NCI-H187 (cell line): ENCODE measurements around the gene DDC.

ENCODE experiments used
- DNase-seq, 2 experiments: peaks; one replicate each; lab custom pipeline; 2025; lab: John Stamatoyannopoulos, UW

DDC gene, protein sequence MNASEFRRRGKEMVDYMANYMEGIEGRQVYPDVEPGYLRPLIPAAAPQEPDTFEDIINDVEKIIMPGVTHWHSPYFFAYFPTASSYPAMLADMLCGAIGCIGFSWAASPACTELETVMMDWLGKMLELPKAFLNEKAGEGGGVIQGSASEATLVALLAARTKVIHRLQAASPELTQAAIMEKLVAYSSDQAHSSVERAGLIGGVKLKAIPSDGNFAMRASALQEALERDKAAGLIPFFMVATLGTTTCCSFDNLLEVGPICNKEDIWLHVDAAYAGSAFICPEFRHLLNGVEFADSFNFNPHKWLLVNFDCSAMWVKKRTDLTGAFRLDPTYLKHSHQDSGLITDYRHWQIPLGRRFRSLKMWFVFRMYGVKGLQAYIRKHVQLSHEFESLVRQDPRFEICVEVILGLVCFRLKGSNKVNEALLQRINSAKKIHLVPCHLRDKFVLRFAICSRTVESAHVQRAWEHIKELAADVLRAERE

DNA sequence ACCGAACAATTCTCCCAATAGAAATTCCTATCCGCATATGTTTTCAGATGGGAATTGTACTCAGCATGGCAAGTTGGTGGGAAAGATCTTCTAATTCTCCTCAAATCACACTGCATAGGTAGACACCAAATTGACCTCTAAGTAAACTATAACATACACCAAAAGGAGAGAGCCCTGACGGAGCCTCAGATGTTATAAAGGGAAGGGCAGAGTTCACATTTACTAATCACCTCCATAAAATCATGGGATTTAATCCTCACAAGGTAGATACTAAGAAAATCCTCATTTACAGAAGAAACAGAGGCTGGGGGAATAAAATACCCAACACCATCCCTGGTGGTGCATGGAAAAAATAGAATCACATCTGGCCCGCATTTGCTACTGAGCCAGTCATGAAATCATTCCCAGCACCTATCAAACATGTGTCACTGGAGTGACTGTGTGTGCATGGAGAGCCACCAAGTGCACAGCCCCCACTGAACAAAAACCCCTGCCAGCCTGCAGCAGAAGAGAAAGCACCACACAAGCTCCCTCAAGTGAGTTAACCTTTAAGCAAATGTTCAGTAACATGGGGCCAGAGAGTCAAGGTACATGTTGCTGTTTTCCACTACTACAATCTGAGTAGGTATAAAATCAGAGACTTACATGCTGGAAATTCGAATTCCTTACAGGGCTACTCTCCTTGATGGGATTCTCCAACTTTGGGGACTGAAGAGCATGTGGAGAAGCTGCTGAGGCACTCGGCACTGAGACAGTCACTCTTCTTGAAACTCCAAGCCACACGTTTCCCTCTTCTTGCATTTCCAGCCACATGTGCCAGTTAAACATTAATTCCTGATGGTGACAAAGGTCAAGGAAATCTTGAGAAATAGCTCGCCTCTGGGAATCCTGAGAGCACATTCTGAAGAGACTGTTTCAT lies at the start of gene DDC:
DDC (minus strand) TSS at position 766 of the 919 bp plus-strand sequence. CDS start 21,320 bp downstream, outside the sequence.
- DNase-seq, result no peak

GRCh38 chr7:50613473-50613872 lies 48.3 kb upstream of the DDC start:
- DNase-seq, result no peak

DNA sequence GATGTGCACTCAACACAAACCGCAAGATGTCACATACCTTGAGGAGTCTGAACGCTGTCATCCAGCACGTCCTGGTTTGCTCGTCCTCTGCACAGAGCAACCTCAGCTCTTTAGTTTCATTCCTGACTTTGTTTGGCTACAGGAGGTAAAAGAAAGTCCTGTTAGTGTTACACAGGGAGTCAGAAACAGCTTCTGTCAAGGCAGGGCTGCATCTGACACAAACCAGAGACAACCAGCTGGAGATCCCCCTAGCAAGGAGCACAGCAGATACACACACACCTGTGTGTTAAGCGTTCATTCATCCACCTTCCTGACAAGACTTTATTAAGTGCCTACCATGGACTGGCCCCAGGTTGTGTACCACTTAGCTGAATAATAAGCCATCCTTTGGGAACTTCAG lies 47.5 kb upstream of the DDC start:
- no peak for DNase-seq

DNA sequence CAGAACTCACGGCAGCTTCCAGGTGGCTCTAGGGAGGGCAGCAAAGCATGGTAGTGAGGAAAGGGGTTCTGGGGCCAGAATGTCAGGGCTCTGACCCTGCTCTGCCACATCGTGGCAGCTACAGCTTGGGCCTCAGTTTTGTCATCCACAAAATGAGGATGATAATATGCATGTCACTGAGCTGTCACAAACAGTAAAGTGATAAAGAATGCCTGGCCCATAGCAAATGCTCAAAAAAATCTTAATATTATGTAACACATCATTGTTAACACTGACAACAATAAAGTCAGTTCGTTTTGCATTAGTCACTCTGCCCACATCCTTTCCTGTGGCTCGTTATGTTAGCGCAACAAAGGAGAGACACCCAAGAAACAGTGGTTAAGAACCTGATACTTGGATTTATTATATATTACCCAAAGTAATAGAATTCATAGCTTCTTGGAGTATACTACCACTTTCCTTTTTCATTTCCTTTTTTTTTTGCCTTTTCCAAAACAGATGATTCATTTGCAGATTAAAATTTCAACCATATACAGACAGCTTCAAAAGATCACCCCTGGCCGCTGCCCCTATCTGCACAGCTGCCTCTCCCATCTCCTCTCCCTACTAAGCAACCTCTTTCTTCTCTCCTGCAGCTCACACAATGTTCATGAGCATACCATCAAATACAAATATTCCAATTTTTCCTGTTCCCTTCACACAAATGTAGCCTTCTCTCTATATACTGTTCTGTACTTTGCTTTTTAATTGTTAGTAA lies 45.5 kb upstream of the DDC start:
- DNase-seq, result no peak

GRCh38 chr7:50608196-50608906 lies 43.1 kb upstream of the DDC start:
- no peak for DNase-seq

DNA sequence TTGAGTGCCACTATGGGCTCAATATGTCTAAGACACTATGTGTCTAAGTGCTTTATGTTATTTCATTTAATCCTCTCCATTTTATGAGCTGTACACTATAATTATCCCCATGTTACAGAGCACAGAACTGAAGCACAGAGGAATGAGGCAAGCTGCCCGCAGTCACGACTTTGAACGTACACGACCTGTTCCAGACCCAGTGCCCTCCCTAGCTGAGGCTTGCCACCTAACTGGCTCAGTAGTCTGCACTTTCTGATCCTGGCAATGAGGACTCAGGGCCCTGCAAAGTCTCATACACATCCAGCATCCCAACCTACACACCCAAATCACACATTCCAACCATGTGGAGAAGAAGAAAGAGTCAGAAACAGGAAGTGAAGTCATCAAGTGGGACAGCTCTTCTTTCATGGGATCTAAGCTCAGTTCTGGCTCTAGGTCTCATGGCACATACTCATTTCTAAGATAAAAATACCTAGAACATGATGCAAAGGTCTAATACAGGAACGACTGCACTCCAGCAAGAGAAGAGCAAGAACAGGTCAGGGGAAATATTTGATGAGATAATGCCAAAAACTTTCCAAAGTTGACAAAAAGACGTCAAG lies 42.4 kb upstream of the DDC start:
- DNase-seq, result no peak

GRCh38 chr7:50605059-50605458 lies 39.9 kb upstream of the DDC start:
- no peak for DNase-seq

- no peak for DNase-seq
Measured at GRCh38 chr7:50603287-50603686, 38.1 kb upstream of the DDC start.

DNA sequence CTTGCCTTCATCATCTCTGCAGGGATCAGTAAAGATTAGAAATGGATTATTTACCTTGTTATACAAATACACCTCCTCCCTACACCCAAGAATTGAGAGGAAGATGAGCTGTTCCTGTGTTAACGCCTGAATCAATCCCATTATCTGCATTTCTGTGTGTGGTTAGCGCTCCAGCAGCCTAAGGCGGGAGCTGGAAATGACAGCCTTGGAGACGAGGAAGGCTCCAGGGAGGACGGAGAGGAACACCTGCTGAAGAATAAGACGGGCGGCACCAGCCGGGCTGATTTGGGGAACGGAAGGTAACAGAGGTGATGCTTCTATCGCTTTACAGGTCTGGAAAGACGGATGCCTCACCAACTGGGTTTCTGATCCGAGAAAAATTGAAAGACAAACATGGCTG lies 34.2 kb upstream of the DDC start:
- DNase-seq, result no peak

DNA sequence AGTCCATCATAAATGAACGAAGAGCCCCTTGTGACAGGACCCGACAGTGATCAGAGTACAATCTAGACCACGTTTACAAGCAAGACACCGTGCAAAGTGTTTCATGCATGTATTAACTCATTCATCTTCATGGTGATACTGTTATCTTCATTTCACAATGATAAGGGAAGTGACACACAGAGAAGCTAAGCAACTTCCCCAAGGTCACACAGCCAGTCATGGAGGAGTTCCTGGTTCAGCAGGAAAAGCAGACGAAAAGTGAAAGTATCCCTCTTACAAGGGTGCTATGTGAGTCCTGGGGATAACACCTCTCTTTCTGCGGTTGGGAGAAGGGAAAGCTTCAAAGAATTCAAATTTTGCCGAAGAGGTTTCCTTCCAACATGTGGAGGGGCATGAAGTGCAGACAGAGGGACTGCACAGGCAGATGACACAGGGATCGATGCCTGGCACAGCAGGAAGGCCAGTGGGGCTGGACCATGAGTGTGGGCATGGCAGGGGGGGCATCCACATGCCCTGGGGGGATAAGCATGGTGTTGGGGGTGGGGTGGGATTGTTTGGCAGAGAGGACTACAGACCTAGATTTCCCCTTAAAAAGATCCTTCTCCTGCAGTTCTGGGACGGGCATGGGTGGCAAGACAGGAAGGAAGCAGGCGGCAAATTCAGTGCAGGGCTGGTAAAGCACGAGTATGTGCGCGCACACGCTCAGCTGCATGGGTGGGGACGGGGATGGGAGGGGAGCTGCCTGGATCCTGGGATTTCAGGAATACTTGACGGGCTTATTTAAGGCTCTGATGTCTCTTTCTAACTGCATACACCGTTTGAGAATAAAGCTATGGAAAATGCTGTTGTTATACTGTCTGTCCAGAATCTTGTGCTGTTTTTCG lies 33.5 kb upstream of the DDC start:
- DNase-seq, result no peak

DNA sequence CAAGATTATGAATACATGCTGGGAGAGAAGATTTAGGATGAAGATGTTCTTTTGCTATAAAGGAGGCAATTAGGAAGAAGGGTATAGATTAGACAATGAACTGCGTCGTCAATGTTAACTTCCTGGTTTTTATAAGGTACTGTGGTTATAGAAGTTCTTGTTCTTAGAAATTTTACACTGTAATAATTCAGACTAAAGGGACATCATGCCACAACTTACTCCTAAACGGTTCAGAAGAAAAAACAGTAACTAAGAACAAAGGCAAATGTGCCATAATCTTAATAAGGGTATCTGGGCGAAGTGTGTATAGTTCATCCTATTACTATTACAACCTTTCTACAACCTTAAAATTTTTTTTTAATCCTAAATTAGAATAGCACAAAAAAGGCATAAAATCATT lies 31.3 kb upstream of the DDC start:
- no peak for DNase-seq

DNA sequence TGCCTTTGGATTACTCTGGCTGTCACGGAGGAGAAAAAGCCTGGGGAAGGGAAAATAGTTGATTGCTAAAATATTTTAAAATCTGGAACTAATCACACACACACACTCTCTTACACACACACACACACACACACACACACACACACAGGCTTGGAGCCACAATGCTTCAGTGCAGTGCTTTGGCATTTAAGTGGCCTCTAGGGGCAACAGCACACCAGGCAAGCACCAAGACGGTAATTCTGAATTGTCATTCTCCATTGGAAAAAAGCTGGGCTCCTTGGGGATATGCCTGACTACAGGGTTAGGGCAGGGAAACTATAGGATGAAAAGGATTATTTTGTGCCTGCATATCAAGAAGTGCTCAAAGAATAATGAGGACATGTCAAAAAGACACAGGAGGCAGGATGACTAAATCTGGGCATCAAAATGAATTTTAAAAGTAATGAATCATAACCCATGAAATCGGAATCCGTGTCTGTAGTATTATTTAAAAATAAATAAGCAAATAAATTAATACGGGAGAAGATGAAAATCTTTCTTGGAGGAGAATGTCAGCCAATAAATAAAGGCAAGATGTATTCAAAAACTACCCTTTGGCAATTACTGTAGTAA lies 30.4 kb upstream of the DDC start:
- peak in 1 of 2 experiments; percentile 34 for DNase-seq

GRCh38 chr7:50594734-50595485 lies 29.7 kb upstream of the DDC start:
- no peak for DNase-seq

- DNase-seq, result no peak
Measured at GRCh38 chr7:50594136-50594535, 28.9 kb upstream of the DDC start.

DNA sequence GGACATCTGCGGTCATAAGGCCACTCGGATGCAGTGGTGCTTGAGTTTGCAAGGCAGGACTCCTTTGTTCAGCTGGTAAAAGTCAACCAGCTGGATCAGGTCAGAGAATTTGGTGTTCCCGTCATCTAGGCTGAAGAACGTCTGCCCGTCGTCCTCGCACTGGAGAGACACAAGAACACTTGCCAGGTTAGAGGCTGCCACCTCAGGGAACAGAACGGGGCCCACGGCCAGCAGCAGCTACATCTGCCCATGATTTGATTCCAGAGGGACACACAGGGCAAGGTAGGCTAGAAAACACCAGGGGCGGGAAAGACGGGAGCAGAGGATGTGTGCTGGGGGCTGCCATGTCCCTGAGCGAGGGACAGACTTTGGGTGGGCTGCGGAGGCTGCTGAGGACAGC lies 27.7 kb upstream of the DDC start:
- DNase-seq, result no peak

GRCh38 chr7:50591480-50592438 lies 26.6 kb upstream of the DDC start:
- peak; percentile 57 to 77 for DNase-seq

- no peak for DNase-seq
Measured at GRCh38 chr7:50591098-50591479, 25.9 kb upstream of the DDC start.

DNA sequence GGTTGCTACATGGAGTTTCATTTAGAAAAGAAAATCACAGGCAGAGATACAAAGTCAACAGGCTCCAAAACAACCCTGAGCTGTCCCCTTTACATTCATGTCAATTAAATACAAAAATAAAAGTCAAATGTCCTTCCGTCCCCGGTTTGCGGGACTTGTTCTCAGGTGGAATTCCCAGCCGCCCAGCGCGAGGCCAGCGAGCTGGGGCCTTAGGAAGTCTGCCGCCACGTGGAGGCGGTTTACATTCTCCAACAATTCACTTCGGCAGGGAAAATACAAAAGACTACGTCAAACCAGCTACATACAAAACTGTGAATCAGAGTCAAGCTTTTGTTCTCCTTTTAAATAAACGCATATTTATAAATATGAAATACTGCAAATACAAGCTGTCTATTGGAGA lies 25.3 kb upstream of the DDC start:
- no peak for DNase-seq
